Measurements from ENCODE around the gene MRPL33.

The MRPL33 gene

GRCh38 chr2:27805180-27805579, 33.7 kb downstream of the MRPL33 start:
- in situ Hi-C loops (cut with HindIII; ENCODE audit: low sequenced_read_pairs): no loop called here

DNA sequence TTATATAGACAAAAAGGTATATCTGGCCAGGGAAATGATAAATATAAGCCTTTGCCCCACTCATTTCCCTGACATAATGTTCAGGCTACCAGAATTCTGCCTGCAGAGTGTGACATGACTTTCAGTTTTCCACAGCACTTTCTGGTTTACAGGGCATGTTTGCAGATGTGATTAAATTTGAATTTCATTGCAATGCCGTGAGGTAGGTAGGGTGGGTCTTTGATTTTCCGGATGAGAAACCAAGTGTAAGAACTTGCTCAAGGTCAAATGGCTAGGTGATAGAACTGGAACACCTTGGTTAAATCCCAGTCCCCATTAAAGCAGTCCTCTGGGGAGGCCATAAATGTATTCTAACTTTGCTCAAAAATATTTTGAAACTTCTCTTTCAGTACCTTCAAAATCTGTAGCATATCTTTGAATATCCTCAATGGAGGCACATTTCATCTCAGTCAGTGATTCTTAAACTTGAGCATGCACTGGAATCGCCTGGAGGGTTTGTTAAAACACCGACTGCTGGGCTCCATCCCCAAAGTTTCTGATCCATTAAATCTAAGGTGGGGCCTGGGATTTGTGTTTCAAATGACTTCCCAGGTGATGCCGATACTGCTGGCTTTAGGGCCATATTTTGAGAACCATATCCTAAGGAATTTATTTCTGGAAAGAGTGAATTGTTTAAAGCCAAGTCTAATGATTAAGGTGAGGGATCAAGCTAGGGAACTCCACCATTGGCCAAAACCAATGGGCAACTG, 35.0 kb downstream of the MRPL33 start:
- in situ Hi-C loops (cut with HindIII; ENCODE audit: low sequenced_read_pairs): no loop called here

- in situ Hi-C loops (cut with HindIII; ENCODE audit: low sequenced_read_pairs): no loop called here
Observed at GRCh38 chr2:27807476-27807875, 36.0 kb downstream of the MRPL33 start.

DNA sequence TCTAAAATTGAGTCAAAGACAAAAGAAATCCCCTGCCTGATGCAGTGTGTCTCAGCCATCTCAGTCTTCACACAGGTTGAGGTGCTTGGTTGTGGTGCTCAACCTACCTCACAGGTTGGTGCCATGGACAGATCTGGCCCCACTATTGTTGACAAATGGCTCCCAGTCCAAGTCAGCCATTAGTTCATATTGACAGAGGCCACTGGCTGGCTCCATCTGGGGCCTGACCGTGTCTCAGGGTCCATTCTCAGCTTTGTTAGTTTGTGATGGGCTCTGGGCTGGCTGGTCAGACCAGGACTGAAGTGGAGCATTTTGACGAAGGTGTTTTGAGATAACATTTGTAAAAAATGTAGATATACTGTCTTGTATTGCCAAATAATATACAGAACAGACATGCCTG, 36.9 kb downstream of the MRPL33 start:
- in situ Hi-C loops (cut with HindIII; ENCODE audit: low sequenced_read_pairs): no loop called here

GRCh38 chr2:27808984-27809383, 37.5 kb downstream of the MRPL33 start:
- in situ Hi-C loops (cut with HindIII; ENCODE audit: low sequenced_read_pairs): no loop called here

- in situ Hi-C loops (cut with HindIII; ENCODE audit: low sequenced_read_pairs): no loop called here
Observed at GRCh38 chr2:27809761-27810241, 38.3 kb downstream of the MRPL33 start.

DNA sequence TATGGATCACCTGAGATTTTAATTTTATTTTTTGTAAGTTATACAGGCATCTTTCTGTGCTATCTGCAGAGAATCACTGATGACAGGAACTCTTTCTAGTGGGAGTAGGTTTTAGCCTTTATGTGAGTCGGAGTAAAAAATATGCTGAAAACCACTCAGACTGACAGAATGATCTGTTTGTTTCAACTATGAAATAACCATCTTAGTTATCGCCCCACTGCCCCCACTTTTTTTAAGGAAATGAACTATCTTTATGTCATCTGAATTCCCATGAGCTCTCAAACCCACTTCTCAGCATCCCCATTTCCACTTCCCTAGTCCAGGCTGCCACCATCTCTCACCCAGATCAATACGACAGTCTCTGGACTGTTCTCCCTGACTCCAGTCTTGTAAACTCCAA, 38.9 kb downstream of the MRPL33 start:
- in situ Hi-C loops (cut with HindIII; ENCODE audit: low sequenced_read_pairs): no loop called here

DNA sequence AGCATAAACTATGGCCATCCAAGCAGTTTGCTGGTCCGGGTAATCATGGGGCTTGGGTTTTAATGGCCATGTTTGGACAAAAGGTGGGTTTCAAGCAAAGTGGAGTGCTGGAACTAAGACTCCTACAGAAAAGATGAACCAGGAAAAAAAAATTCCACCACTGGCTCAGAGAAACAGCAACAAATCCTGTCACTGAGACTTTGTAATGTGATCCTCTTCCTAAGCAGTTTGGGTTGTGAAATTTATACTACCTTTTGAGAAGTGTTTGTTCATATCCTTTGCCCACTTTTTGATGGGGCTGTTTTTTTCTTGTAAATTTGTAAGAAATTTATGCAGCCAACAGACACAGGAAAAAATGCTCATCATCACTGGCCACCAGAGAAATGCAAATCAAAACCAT, 40.2 kb downstream of the MRPL33 start:
- in situ Hi-C loops (cut with HindIII; ENCODE audit: low sequenced_read_pairs): no loop called here

GRCh38 chr2:27814758-27815157, 43.2 kb downstream of the MRPL33 start:
- in situ Hi-C loops (cut with HindIII; ENCODE audit: low sequenced_read_pairs): no loop called here

- in situ Hi-C loops (cut with HindIII; ENCODE audit: low sequenced_read_pairs): no loop called here
Observed at GRCh38 chr2:27815860-27816438, 44.4 kb downstream of the MRPL33 start.

DNA sequence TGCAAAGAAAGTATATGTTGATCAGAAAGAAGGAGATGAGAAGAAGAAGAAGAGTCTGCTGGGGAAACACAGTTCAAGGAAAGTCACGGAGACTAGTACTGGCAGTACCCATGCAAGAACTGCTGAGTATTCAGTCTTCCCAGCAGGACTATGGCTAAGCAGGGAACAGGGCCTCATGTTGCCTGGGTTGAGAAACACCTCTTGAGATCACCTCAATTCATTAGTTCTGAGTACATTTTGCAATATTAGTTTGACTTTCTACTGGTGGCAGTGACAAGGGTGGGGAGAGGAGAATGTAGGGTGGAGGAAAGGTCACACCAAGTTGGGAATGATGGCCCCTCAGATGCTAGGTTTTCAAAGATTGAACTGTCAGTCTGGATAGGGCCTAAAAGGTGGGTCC, 50.5 kb downstream of the MRPL33 start:
- in situ Hi-C loops (cut with HindIII; ENCODE audit: low sequenced_read_pairs): no loop called here

DNA sequence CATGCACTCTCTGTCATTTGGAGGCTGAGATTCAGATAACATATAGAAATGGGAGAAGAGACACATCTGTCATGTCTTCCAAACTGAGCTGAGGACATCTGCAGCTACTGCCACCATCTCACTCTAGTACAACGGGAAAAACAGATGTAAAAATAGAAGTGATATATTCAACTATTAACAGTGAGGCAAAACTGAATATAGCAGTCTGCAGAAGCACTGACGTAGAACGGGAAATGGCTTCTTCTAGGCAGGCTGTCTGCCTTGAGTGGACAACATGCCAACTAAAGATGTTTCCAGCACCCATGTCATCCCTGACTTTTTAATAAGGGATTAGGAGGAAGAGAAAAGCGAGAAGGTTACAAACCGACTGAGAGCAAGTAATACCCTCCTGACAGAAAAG, 51.6 kb downstream of the MRPL33 start:
- in situ Hi-C loops (cut with HindIII; ENCODE audit: low sequenced_read_pairs): no loop called here

DNA sequence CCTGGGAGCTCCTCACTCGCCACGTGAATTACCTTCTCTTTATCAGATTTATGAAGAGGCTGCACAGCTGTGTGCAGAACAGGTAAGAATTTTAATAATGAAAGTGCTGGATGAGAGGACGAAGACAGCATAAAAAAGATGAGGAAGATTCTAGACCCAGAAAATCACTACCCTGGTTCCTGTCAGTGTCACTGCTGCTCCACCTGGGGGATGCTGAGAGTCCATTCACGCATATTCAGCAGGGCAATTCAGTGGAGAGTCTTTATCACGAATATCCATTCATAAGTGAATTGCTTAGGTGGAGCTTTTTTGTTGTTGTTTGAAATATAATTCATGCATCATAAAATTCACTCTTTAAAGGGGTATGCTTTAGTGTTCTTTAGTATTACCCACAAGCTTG, 52.0 kb downstream of the MRPL33 start:
- in situ Hi-C loops (cut with HindIII; ENCODE audit: low sequenced_read_pairs): no loop called here

DNA sequence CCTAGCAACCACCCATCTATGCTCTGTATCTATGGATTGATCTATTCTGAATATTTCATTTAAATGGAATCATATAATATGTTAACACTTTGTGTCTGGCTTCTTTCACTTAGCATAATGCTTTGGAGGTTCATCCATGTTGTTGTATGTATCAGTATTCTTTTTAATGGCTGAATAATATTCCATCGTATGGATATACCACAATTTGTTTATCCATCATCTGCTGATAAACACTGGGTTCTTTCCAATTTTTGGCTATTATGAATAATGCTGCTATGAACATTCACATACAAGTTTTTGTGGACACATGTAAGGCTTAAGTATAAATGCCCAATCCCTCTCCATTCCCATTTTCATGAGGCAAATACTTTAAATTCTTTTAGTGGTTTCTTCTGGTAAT, 52.9 kb downstream of the MRPL33 start:
- in situ Hi-C loops (cut with HindIII; ENCODE audit: low sequenced_read_pairs): no loop called here

DNA sequence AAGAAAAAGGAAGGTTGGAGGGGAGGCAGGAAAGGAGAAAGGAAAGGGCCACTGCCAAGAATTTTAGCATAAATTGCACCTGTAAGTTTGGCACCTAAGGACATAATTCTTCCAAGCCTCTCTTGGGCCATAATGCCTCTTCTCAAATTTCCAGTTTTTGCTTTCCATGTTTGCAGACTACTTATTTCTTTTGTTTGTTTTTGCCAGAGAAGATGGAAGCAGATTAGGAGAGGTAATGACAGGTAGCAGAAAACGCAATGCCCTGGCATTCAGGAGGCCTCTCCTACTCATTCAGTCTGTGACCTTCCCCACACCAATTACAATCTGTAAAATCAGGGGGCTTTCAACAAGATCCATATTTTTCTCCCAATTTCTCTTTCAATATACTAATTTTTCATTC, 56.8 kb downstream of the MRPL33 start:
- in situ Hi-C loops (cut with HindIII; ENCODE audit: low sequenced_read_pairs): no loop called here

Measured in DLD1 (cell line).